DOHH2 (cell line): Measurements from ENCODE around the gene SVOPL.

Source experiments
- CTCF ChIP-seq: fragments of 200-600 bp; sonication (generic); IDR thresholded peaks from one replicate; pipeline ENCODE4 v1.5.1; 2014; ENCODE audit warnings: antibody characterized with exemption, mild to moderate bottlenecking, low read depth, low read length; ENCODE audit not compliant: poor library complexity, severe bottlenecking
- EZH2phosphoT487 ChIP-seq: fragments of 200-600 bp; sonication (generic); IDR thresholded peaks from 2 replicates; pipeline ENCODE4 v1.6.1; 2017; ENCODE audit warnings: borderline replicate concordance, mild to moderate bottlenecking, antibody characterized with exemption, low read length, moderate library complexity, mixed read lengths

GRCh38 chr7:138579671-138580070, 121.5 kb downstream of the SVOPL start:
- TF ChIP-seq CTCF (no peak), EZH2phosphoT487 (no peak)
